GM21825 (cell line): Measurements from ENCODE around the gene TCP11L1.

Experiments used
- ATAC-seq: cut with Tn5 transposase; IDR thresholded peaks from one replicate; pipeline ENCODE4 v1.9.1; 2021; ENCODE audit warnings: mild to moderate bottlenecking, moderate library complexity; ENCODE audit not compliant: unreplicated experiment

TCP11L1 gene, protein sequence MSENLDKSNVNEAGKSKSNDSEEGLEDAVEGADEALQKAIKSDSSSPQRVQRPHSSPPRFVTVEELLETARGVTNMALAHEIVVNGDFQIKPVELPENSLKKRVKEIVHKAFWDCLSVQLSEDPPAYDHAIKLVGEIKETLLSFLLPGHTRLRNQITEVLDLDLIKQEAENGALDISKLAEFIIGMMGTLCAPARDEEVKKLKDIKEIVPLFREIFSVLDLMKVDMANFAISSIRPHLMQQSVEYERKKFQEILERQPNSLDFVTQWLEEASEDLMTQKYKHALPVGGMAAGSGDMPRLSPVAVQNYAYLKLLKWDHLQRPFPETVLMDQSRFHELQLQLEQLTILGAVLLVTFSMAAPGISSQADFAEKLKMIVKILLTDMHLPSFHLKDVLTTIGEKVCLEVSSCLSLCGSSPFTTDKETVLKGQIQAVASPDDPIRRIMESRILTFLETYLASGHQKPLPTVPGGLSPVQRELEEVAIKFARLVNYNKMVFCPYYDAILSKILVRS

GRCh38 chr11:33039274-33040032, at the start of gene TCP11L1:
Gene TCP11L1 (plus strand): TSS chr11:33039572. CDS start chr11:33043774, 4,202 bp downstream.
- peak; percentile 73 for ATAC-seq

DNA sequence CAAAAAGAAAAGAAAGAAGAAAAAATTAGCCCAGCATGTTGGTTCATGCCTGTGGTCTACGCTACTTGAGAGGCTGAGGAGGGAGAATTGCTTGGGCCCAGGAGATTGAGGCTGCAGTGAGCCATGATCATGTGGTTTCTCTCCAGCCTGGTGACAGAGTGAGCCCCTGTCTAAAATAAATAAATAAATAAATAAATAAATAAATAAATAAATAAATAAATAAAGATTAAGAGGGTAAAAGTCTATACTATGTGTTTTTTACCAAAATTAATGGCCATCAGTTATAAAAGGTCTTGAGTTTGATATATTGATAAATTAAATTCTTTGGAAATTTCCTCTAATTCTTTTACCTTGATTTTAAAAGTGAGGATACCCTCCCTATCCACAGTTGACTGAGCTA, 48.9 kb upstream of the TCP11L1 start:
- no peak for ATAC-seq

DNA sequence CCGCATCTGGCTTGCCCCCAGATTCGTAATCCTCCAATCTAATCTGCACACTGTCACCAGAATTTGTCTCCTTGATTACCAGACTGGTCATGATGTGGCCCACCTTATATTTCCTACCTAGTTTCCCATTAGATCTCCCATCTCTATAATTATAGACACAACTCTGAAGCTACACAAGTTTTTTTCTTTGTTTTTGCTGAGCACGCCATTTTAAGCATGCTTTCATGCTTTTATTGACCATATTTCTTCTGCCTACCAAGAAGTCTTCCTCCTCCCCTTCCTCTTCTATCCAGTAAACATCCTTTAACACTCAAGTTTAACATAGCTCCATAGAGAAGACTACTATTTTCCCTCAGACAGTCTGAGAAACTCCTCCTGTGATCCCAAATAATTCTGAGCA, 47.9 kb upstream of the TCP11L1 start:
- no peak for ATAC-seq

GRCh38 chr11:32991898-32992297, 47.5 kb upstream of the TCP11L1 start:
- ATAC-seq, result no peak

- no peak for ATAC-seq
Measured at GRCh38 chr11:33000181-33000580, 39.2 kb upstream of the TCP11L1 start.

DNA sequence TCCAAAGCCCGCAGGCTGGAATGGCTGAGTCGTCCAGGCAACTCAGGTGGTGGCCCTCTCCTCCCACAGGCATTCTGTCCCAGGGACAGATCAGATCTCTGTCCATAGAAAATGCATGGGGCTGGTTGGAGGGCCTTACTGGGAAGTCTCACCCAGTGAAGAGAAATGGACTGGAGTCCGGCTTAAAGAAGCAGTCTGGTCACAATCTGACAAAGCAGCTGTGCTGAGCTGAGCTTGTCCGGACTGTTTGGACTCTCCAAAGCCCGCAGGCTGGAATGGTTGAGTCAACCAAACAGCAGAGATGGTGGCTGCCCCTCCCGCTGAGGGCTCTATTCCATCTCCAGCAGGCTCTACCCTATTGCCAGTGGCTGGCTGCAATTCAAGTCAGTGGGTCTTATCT, 38.1 kb upstream of the TCP11L1 start:
- ATAC-seq, result no peak

- no peak for ATAC-seq
Measured at GRCh38 chr11:33001751-33002542, 37.4 kb upstream of the TCP11L1 start.

GRCh38 chr11:33005175-33005574, 34.2 kb upstream of the TCP11L1 start:
- ATAC-seq, result no peak

DNA sequence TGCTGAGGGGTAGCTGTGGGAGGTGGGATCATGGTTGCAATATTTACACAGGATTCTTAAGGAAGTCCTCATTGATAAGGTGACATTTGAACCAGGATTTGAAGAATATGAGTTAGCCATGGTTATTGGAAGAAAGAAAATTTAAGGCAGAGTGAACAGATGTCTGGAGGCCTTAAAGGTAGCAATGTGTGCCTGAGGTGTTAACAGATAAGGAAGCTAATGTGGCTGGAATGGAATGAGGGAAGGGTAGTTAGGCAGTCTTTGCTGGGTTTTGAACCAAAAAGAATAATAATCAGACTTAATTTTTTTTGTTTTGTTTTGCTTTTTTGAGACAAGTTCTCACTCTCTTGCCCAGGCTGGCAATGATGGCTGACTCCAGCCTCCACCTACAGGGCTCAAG, 33.4 kb upstream of the TCP11L1 start:
- ATAC-seq, result no peak

- ATAC-seq, result no peak
Measured at GRCh38 chr11:33013755-33014154, 25.6 kb upstream of the TCP11L1 start.

- ATAC-seq, result peak; percentile 73
Measured at GRCh38 chr11:33015621-33016551, 23.5 kb upstream of the TCP11L1 start, which contains the start of gene DEPDC7. Gene DEPDC7 (plus strand): TSS chr11:33015878. CDS start chr11:33015956, 78 bp downstream.

DNA sequence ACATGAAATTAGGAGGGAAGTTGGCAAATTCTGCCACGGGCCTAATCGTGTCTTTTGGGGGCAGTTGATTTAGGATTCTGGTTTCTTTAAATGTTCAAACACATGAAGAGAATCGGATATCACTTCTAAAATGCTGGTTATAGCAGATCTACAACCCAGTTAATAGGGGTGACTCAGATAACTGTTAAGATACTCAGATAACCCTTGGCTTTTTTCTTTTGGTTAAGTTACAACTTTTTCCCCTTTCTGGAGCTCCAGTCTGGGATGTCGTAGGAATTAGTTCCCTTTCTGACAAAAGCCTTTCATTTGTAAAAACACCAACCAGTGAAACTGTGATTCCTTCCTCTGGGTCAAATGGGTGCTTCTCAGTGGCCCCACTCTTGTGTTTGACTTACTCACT, 22.7 kb upstream of the TCP11L1 start:
- ATAC-seq, result no peak

- ATAC-seq, result no peak
Measured at GRCh38 chr11:33017478-33017877, 21.9 kb upstream of the TCP11L1 start.

GRCh38 chr11:33017965-33018364, 21.4 kb upstream of the TCP11L1 start:
- ATAC-seq, result no peak

- no peak for ATAC-seq
Measured at GRCh38 chr11:33018840-33019239, 20.5 kb upstream of the TCP11L1 start.

GRCh38 chr11:33021501-33021900, 17.9 kb upstream of the TCP11L1 start:
- ATAC-seq, result no peak

DNA sequence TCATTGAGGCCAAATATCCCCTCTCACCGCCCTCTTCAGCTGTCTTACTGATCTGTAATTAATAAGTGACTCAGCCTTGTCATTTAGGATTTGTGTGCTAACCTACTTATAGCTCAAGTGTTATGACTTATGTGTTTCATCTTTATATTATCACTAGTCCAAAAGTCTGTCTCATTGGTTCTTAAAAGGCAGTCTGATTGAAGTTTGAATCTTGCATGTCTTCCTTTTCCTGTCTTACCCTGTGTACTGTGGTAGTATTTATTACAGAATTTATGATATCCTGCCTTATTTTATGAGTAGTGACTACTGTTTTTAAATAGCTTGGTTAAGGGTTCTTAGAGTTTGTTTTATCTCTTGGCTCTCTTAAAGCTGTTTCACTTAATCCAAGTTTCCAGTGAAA, 17.4 kb upstream of the TCP11L1 start:
- ATAC-seq, result no peak

- ATAC-seq, result no peak
Measured at GRCh38 chr11:33025339-33025722, 14.0 kb upstream of the TCP11L1 start.

DNA sequence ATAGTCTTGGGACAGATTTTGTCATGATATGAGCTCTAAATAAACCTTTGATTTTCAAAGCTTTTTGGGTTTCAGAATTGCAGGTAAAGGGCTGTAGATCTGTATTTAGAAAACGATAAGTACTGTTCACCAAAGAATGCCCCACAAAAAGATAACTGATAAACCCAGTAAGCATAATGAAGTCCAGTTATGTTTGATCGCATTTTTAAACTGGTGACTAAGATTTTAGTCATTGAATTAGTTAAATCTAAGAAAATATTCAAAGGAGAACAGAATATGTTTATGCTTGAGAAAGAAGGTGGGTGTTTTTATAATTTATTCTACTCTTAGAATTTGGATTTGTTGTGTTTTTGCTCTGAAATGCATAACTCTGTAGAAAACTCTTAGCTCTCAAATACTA, 12.1 kb upstream of the TCP11L1 start:
- ATAC-seq, result no peak
